Measurements from ENCODE around the gene HEXD.
A peak's percentile ranks its signal among the peaks of the same experiment; 100 is the strongest.

HEXD gene

GRCh38 chr17:82440469-82440981, 22.4 kb downstream of the HEXD start:
- Histone ChIP-seq H3K4me3 (ENCODE audit: low read length) (no peak overlapping the region), H3K9me3 (replicated peaks; ENCODE audit: low read length) (no peaks in the 10 kb centered on the region), H3K4me2 (ENCODE audit: low read length) (peak overlapping the region; percentile 33), H3K4me1 (ENCODE audit: control insufficient read depth, insufficient read depth, low read length) (peaks cover under 1% of the 10 kb centered on the region), H3K36me3 (ENCODE audit: insufficient read depth, low read length) (peaks cover 17% of the 10 kb centered on the region), H3K9ac (ENCODE audit: low read depth, low read length) (no peak overlapping the region), H3K27me3 (ENCODE audit: control insufficient read depth, insufficient read depth, low read length) (no peaks in the 10 kb centered on the region)

- H3K36me3 ChIP-seq (ENCODE audit: insufficient read depth, low read length), result peaks cover 17% of the 10 kb centered on the region
- H3K9me3 ChIP-seq (replicated peaks; ENCODE audit: low read length), result no peaks in the 10 kb centered on the region
- H3K4me1 ChIP-seq (ENCODE audit: control insufficient read depth, insufficient read depth, low read length), result no peaks in the 10 kb centered on the region
- H3K4me2 ChIP-seq (ENCODE audit: low read length), result peak overlapping the region; percentile 33
- no peak overlapping the region for H3K9ac ChIP-seq (ENCODE audit: low read depth, low read length)
- no peak overlapping the region for H3K4me3 ChIP-seq (ENCODE audit: low read length)
- no peaks in the 10 kb centered on the region for H3K27me3 ChIP-seq (ENCODE audit: control insufficient read depth, insufficient read depth, low read length)
Observed at GRCh38 chr17:82440991-82441627, 23.0 kb downstream of the HEXD start.

- no peak overlapping the region for H3K4me2 ChIP-seq (ENCODE audit: low read length)
- no peaks in the 10 kb centered on the region for H3K9me3 ChIP-seq (replicated peaks; ENCODE audit: low read length)
- peaks cover 17% of the 10 kb centered on the region for H3K36me3 ChIP-seq (ENCODE audit: insufficient read depth, low read length)
- no peak overlapping the region for H3K9ac ChIP-seq (ENCODE audit: low read depth, low read length)
- no peaks in the 10 kb centered on the region for H3K27me3 ChIP-seq (ENCODE audit: control insufficient read depth, insufficient read depth, low read length)
- no peaks in the 10 kb centered on the region for H3K4me1 ChIP-seq (ENCODE audit: control insufficient read depth, insufficient read depth, low read length)
- H3K4me3 ChIP-seq (ENCODE audit: low read length), result no peak overlapping the region
Observed at GRCh38 chr17:82441691-82442487, 23.7 kb downstream of the HEXD start.

- Histone ChIP-seq H3K27me3 (ENCODE audit: control insufficient read depth, insufficient read depth, low read length) (no peaks in the 10 kb centered on the region), H3K36me3 (ENCODE audit: insufficient read depth, low read length) (peaks cover 20% of the 10 kb centered on the region), H3K9ac (ENCODE audit: low read depth, low read length) (no peak overlapping the region), H3K4me1 (ENCODE audit: control insufficient read depth, insufficient read depth, low read length) (no peaks in the 10 kb centered on the region), H3K4me2 (ENCODE audit: low read length) (no peak overlapping the region), H3K4me3 (ENCODE audit: low read length) (no peak overlapping the region), H3K9me3 (replicated peaks; ENCODE audit: low read length) (no peaks in the 10 kb centered on the region)
Observed at GRCh38 chr17:82442643-82443464, 24.7 kb downstream of the HEXD start.

- no peak overlapping the region for H3K4me3 ChIP-seq (ENCODE audit: low read length)
- no peaks in the 10 kb centered on the region for H3K27me3 ChIP-seq (ENCODE audit: control insufficient read depth, insufficient read depth, low read length)
- H3K9me3 ChIP-seq (replicated peaks; ENCODE audit: low read length), result no peaks in the 10 kb centered on the region
- H3K9ac ChIP-seq (ENCODE audit: low read depth, low read length), result no peak overlapping the region
- H3K4me1 ChIP-seq (ENCODE audit: control insufficient read depth, insufficient read depth, low read length), result no peaks in the 10 kb centered on the region
- peaks cover 20% of the 10 kb centered on the region for H3K36me3 ChIP-seq (ENCODE audit: insufficient read depth, low read length)
- H3K4me2 ChIP-seq (ENCODE audit: low read length), result no peak overlapping the region
Observed at GRCh38 chr17:82443465-82444283, 25.5 kb downstream of the HEXD start.

GRCh38 chr17:82444284-82444893, 26.2 kb downstream of the HEXD start:
- Histone ChIP-seq H3K9ac (ENCODE audit: low read depth, low read length) (no peak overlapping the region), H3K4me2 (ENCODE audit: low read length) (no peak overlapping the region), H3K36me3 (ENCODE audit: insufficient read depth, low read length) (peaks cover 20% of the 10 kb centered on the region), H3K4me1 (ENCODE audit: control insufficient read depth, insufficient read depth, low read length) (no peaks in the 10 kb centered on the region), H3K9me3 (replicated peaks; ENCODE audit: low read length) (no peaks in the 10 kb centered on the region), H3K27me3 (ENCODE audit: control insufficient read depth, insufficient read depth, low read length) (no peaks in the 10 kb centered on the region), H3K4me3 (ENCODE audit: low read length) (no peak overlapping the region)

GRCh38 chr17:82444941-82445521, 26.9 kb downstream of the HEXD start:
- no peaks in the 10 kb centered on the region for H3K9me3 ChIP-seq (replicated peaks; ENCODE audit: low read length)
- H3K4me1 ChIP-seq (ENCODE audit: control insufficient read depth, insufficient read depth, low read length), result peaks cover 6% of the 10 kb centered on the region
- H3K9ac ChIP-seq (ENCODE audit: low read depth, low read length), result no peak overlapping the region
- H3K4me2 ChIP-seq (ENCODE audit: low read length), result no peak overlapping the region
- no peak overlapping the region for H3K4me3 ChIP-seq (ENCODE audit: low read length)
- H3K36me3 ChIP-seq (ENCODE audit: insufficient read depth, low read length), result peaks cover 20% of the 10 kb centered on the region
- no peaks in the 10 kb centered on the region for H3K27me3 ChIP-seq (ENCODE audit: control insufficient read depth, insufficient read depth, low read length)

GRCh38 chr17:82445542-82445941, 27.4 kb downstream of the HEXD start:
- Histone ChIP-seq H3K9me3 (replicated peaks; ENCODE audit: low read length) (no peaks in the 10 kb centered on the region), H3K36me3 (ENCODE audit: insufficient read depth, low read length) (peaks cover 20% of the 10 kb centered on the region), H3K4me1 (ENCODE audit: control insufficient read depth, insufficient read depth, low read length) (peaks cover 6% of the 10 kb centered on the region), H3K27me3 (ENCODE audit: control insufficient read depth, insufficient read depth, low read length) (no peaks in the 10 kb centered on the region), H3K4me3 (ENCODE audit: low read length) (no peak overlapping the region), H3K4me2 (ENCODE audit: low read length) (no peak overlapping the region), H3K9ac (ENCODE audit: low read depth, low read length) (no peak overlapping the region)

- Histone ChIP-seq H3K4me2 (ENCODE audit: low read length) (no peak overlapping the region), H3K36me3 (ENCODE audit: insufficient read depth, low read length) (peaks cover 20% of the 10 kb centered on the region), H3K9ac (ENCODE audit: low read depth, low read length) (no peak overlapping the region), H3K27me3 (ENCODE audit: control insufficient read depth, insufficient read depth, low read length) (no peaks in the 10 kb centered on the region), H3K9me3 (replicated peaks; ENCODE audit: low read length) (no peaks in the 10 kb centered on the region), H3K4me1 (ENCODE audit: control insufficient read depth, insufficient read depth, low read length) (peaks cover 9% of the 10 kb centered on the region), H3K4me3 (ENCODE audit: low read length) (no peak overlapping the region)
Observed at GRCh38 chr17:82446124-82446523, 28.0 kb downstream of the HEXD start.

GRCh38 chr17:82446649-82447048, 28.5 kb downstream of the HEXD start:
- H3K4me3 ChIP-seq (ENCODE audit: low read length), result no peak overlapping the region
- peaks cover 20% of the 10 kb centered on the region for H3K36me3 ChIP-seq (ENCODE audit: insufficient read depth, low read length)
- no peak overlapping the region for H3K9ac ChIP-seq (ENCODE audit: low read depth, low read length)
- H3K4me1 ChIP-seq (ENCODE audit: control insufficient read depth, insufficient read depth, low read length), result peaks cover 13% of the 10 kb centered on the region
- H3K9me3 ChIP-seq (replicated peaks; ENCODE audit: low read length), result no peaks in the 10 kb centered on the region
- no peaks in the 10 kb centered on the region for H3K27me3 ChIP-seq (ENCODE audit: control insufficient read depth, insufficient read depth, low read length)
- no peak overlapping the region for H3K4me2 ChIP-seq (ENCODE audit: low read length)

Data from skeletal muscle satellite cell (primary cell).